ENCODE data around the gene GPBAR1. TPM values are rescaled to one million over a fixed set of nuclear protein-coding genes. Genes with fewer than 3 reads are reported as not detected.

The GPBAR1 gene
- total RNA-seq, 1 donor from 2014 or later: 0.54 TPM

DNA sequence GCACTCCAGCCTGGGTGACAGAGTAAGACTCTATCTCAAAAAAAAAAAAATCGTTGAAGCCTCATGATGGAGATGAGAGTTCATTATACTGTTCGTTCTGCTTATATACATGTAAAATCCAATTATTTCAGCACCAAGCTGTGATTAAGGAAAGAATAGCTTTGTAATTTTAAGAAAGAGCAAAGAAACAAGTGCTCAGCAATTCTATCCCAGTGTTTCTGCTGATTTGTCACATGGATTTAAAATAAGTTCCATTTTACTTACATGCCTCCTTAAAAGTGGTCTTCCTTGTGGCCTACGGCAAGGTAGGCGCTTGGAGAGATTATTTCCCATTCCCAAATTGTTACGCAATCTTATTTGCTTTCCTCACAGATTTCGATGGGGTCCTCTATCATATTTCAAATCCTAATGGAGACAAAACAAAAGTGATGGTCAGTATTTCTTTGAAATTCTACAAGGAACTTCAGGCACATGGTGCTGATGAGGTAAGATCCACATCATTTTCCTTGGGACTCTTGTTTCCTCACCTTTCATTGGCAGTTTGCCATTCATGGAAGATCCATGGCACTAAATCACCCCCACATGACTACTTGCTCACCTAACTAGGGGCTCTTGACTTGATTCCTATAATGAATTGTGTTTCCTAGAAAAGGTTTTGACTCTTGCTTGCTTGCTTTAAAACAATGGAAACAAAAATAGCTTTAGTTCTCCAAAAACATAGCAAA, 32.3 kb upstream of the GPBAR1 start:
- H3K36me3 Mint-ChIP-seq (ENCODE audit: low read depth): peaks cover 73% of the 10 kb centered on the region
- no peaks in the 10 kb centered on the region for H3K27me3 Mint-ChIP-seq (ENCODE audit: insufficient read depth)
- peak overlapping the region; percentile 65 for H3K4me3 Mint-ChIP-seq
- intact Hi-C loops (cut with micrococcal nuclease): loop anchor here (1.0 to 10.0 kb wide), 5 partner anchors 10 to 1026 kb away; partner anchors contain the start of genes TUBA4A and TUBA4B
- DNase-seq (ENCODE audit: low spot score): no peak
- H3K9me3 Mint-ChIP-seq: no peaks in the 10 kb centered on the region
- H3K27ac Mint-ChIP-seq: peak overlapping the region; percentile 87
- H3K4me1 Mint-ChIP-seq (ENCODE audit: low read depth): peaks cover 67% of the 10 kb centered on the region

DNA sequence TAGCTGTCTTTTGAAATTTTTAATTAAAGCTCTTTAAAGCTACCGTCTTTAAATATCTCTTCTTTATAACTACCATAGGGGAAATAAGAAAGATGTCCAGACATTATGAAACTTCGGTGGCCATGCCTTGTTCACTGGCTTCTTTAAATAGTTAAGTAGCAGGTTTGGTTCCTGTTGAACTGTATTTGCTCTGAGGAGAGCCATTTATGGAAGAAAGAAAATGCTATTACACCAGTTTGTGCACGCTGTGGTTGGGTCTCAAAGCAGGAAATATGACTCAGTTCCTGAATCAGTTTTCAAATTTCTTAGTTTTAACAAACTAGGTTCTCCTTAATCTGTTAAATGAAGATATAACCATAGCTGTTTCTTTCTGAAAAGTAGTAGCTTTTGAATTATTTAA, 31.6 kb upstream of the GPBAR1 start:
- peak overlapping the region; percentile 65 for H3K4me3 Mint-ChIP-seq
- intact Hi-C loops (cut with micrococcal nuclease): loop anchor here (1.0 to 10.0 kb wide), 5 partner anchors 11 to 1026 kb away; partner anchors contain the start of genes TUBA4A and TUBA4B
- peaks cover 75% of the 10 kb centered on the region for H3K36me3 Mint-ChIP-seq (ENCODE audit: low read depth)
- peaks cover 66% of the 10 kb centered on the region for H3K4me1 Mint-ChIP-seq (ENCODE audit: low read depth)
- H3K27ac Mint-ChIP-seq: peak overlapping the region; percentile 87
- H3K9me3 Mint-ChIP-seq: no peaks in the 10 kb centered on the region
- H3K27me3 Mint-ChIP-seq (ENCODE audit: insufficient read depth): no peaks in the 10 kb centered on the region
- peak; percentile 57 for DNase-seq (ENCODE audit: low spot score)

DNA sequence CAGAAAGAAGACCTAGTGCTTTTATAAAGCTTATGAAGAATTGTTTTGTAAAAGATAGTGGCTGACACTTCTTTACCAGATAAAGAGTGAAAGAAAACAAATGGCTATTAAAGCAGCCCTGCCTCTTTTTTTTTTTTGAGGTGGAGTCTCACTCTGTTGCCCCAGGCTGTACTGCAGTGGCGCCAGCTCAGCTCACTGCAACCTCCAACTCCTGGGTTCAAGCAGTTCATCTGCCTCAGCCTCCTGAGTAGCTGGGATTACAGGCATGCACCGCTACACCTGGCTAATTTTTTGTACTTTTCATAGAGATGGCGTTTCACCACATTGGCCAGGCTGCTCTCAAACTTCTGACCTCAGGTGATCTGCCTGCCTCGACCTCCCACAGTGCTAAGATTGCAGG, 31.0 kb upstream of the GPBAR1 start:
- peaks cover 76% of the 10 kb centered on the region for H3K36me3 Mint-ChIP-seq (ENCODE audit: low read depth)
- no peaks in the 10 kb centered on the region for H3K9me3 Mint-ChIP-seq
- H3K4me3 Mint-ChIP-seq: peak overlapping the region; percentile 67
- intact Hi-C loops (cut with micrococcal nuclease): loop anchor here (1.0 to 10.0 kb wide), 6 partner anchors 12 to 1025 kb away; partner anchors contain the start of genes TUBA4A and TUBA4B
- no peak for DNase-seq (ENCODE audit: low spot score)
- peaks cover 66% of the 10 kb centered on the region for H3K4me1 Mint-ChIP-seq (ENCODE audit: low read depth)
- H3K27ac Mint-ChIP-seq: peak overlapping the region; percentile 86
- no peaks in the 10 kb centered on the region for H3K27me3 Mint-ChIP-seq (ENCODE audit: insufficient read depth)

DNA sequence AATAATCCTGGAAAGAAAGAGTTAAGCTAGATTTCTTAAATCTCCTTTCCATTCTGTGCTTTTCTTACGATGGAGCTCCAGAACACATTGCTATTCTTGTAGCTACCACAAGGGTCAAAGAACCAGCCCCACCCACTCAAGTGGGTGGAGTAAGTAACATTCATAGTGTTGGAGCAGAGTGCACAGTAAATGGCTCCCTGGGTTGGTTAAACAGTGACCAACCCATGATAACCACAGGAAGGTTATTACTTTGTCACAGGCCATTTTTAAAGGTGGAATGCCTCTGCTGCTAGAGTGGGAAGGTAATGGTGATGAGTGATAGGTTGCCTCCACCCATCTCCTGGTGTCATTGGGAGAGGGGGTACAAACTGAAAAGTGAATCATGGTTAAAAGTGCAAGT, 29.9 kb upstream of the GPBAR1 start:
- DNase-seq (ENCODE audit: low spot score): no peak
- peaks cover 73% of the 10 kb centered on the region for H3K36me3 Mint-ChIP-seq (ENCODE audit: low read depth)
- no peaks in the 10 kb centered on the region for H3K9me3 Mint-ChIP-seq
- no peaks in the 10 kb centered on the region for H3K27me3 Mint-ChIP-seq (ENCODE audit: insufficient read depth)
- peak overlapping the region; percentile 67 for H3K4me3 Mint-ChIP-seq
- peak overlapping the region; percentile 86 for H3K27ac Mint-ChIP-seq
- peaks cover 56% of the 10 kb centered on the region for H3K4me1 Mint-ChIP-seq (ENCODE audit: low read depth)
- intact Hi-C loops (cut with micrococcal nuclease): loop anchor here (1.0 to 2.0 kb wide), 2 partner anchors 14 to 39 kb away; partner anchors contain the start of genes AAMP and PNKD

DNA sequence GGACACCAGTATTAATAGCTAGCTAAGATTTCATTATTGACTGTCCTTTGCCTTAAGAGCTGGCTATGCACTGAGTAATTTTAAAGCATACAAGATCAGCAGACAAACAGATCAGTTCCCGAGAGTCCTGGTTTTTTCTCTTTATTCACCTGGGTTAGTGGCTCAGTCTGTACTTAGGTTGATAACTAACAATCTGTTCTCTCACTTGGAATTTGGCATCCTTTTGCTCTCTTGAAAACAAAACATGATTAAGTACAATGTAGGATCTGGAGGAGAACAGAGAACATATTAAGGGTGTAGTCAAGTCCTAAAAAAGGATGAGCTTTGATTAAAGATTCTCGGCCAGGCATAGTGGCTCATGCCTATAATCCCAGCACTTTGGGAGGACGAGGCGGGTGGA, 27.3 kb upstream of the GPBAR1 start:
- no peak overlapping the region for H3K27ac Mint-ChIP-seq
- H3K4me1 Mint-ChIP-seq (ENCODE audit: low read depth): peaks cover 42% of the 10 kb centered on the region
- no peaks in the 10 kb centered on the region for H3K9me3 Mint-ChIP-seq
- no peak overlapping the region for H3K4me3 Mint-ChIP-seq
- H3K36me3 Mint-ChIP-seq (ENCODE audit: low read depth): peaks cover 61% of the 10 kb centered on the region
- DNase-seq (ENCODE audit: low spot score): no peak
- intact Hi-C loops (cut with micrococcal nuclease): no loop called here
- no peaks in the 10 kb centered on the region for H3K27me3 Mint-ChIP-seq (ENCODE audit: insufficient read depth)

DNA sequence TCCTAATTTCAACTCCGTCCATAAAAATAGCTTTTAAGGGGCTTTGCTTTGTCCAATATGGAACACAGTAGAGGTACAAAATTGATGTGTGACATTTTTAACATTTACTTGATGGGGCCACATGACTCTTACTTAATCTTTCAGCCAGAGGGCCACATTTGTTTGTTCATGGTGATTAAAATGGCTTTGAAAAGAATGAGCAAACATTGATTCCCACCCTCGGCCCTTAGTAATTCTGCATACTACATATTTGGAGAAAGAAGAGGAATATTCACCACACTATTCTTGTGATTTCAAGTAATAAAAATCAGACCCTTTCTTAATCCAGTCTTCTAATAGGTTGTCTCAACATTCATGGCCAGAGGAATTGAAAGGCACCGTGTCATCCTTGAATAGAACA, 26.3 kb upstream of the GPBAR1 start:
- Mint-ChIP-seq H3K36me3 (ENCODE audit: low read depth) (peaks cover 62% of the 10 kb centered on the region), H3K9me3 (no peaks in the 10 kb centered on the region), H3K27me3 (ENCODE audit: insufficient read depth) (no peaks in the 10 kb centered on the region), H3K4me1 (ENCODE audit: low read depth) (peaks cover 34% of the 10 kb centered on the region), H3K4me3 (no peak overlapping the region), H3K27ac (no peak overlapping the region)
- DNase-seq (ENCODE audit: low spot score): no peak
- intact Hi-C loops (cut with micrococcal nuclease): no loop called here

DNA sequence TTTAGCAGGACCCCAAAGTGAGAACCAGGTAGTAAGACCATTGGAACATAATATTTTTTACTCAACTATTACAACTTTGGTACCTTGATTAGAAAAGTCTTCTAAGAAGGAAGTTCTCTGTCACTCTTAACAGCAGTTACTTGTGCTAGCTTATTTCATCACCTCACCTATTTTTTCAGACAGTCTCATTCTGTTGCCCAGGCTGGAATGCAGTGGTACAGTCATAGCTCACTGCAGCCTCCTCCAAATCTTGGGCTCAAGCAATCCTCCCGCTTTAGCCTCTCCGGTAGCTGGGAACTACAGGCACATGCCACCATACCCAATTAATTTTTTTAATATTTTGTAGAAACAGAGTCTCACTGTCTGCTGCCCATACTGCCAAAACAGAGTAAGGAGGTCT, 25.8 kb upstream of the GPBAR1 start:
- Mint-ChIP-seq H3K4me1 (ENCODE audit: low read depth) (peaks cover 34% of the 10 kb centered on the region), H3K4me3 (no peak overlapping the region), H3K9me3 (no peaks in the 10 kb centered on the region), H3K27ac (no peak overlapping the region), H3K27me3 (ENCODE audit: insufficient read depth) (no peaks in the 10 kb centered on the region), H3K36me3 (ENCODE audit: low read depth) (peaks cover 62% of the 10 kb centered on the region)
- DNase-seq (ENCODE audit: low spot score): no peak
- intact Hi-C loops (cut with micrococcal nuclease): no loop called here

DNA sequence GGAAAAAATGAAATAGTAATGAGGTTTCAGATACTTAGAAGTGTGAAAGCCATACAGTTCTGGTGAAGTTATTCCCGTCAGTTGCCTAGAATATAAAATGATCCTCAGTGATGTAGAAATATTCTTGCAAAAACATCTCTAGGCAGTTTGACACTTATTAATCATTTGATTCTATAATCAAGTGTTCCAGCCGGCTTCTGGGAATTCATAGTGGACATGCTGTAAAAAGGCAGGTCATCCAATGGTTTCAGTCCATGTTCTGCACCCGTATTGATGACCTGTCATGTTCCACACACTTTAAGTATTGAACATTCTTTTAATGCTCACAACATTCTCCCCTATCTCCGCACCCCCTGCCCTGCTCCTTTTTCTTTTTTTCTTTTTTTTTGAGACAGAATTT, 24.0 kb upstream of the GPBAR1 start:
- Mint-ChIP-seq H3K27me3 (ENCODE audit: insufficient read depth) (no peaks in the 10 kb centered on the region), H3K36me3 (ENCODE audit: low read depth) (peaks cover 50% of the 10 kb centered on the region), H3K9me3 (no peaks in the 10 kb centered on the region), H3K4me1 (ENCODE audit: low read depth) (peaks cover 28% of the 10 kb centered on the region), H3K4me3 (no peak overlapping the region), H3K27ac (no peak overlapping the region)
- DNase-seq (ENCODE audit: low spot score): no peak
- intact Hi-C loops (cut with micrococcal nuclease): no loop called here

DNA sequence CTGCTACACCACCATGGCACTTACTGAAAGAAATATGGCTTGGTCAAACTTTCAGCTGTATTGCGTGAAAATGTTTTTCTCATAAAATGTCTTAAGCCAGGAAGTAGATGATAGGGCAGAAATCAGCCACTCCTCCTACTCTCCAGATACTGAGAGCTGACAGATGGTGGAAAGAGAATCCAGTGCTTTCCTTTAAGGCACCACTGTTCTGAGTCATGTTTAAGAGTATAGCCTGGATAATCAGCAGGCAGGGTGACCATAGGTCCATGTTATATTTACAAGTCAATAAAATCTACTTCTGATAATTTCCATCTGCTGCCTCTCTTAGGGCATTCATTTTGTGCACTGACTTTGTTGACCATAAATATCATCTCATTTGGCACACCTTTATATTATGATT, 21.9 kb upstream of the GPBAR1 start:
- Mint-ChIP-seq H3K4me3 (no peak overlapping the region), H3K4me1 (ENCODE audit: low read depth) (peaks cover 30% of the 10 kb centered on the region), H3K36me3 (ENCODE audit: low read depth) (peaks cover 41% of the 10 kb centered on the region), H3K27me3 (ENCODE audit: insufficient read depth) (no peaks in the 10 kb centered on the region), H3K9me3 (no peaks in the 10 kb centered on the region), H3K27ac (peak overlapping the region; percentile 12)
- DNase-seq (ENCODE audit: low spot score): no peak
- intact Hi-C loops (cut with micrococcal nuclease): no loop called here

DNA sequence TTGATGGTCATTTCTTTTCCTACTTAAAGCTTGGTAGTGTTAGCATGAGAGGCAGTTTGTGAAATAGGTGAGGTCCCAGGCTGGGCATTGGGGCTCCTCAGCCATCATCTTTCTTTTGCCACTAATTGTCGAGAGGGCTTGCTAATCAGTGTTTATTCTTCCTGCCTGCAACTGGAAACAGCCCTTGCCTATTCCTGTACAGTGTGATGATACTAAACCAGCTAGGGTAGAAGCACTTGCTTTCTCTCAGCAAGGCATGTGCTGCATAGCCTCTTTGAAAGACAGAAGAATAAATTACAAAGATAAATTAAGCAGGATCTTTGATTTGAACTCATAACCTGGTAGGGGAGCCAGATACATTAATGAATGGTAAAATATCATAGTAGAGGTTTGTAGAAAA, 16.6 kb upstream of the GPBAR1 start:
- H3K4me1 Mint-ChIP-seq (ENCODE audit: low read depth): peaks cover 28% of the 10 kb centered on the region
- H3K27me3 Mint-ChIP-seq (ENCODE audit: insufficient read depth): no peaks in the 10 kb centered on the region
- H3K27ac Mint-ChIP-seq: no peak overlapping the region
- peaks cover 45% of the 10 kb centered on the region for H3K36me3 Mint-ChIP-seq (ENCODE audit: low read depth)
- intact Hi-C loops (cut with micrococcal nuclease): loop anchor here (2.0 kb wide), 1 partner anchor 13 kb away; no protein-coding TSS in a partner anchor
- no peaks in the 10 kb centered on the region for H3K9me3 Mint-ChIP-seq
- DNase-seq (ENCODE audit: low spot score): no peak
- H3K4me3 Mint-ChIP-seq: no peak overlapping the region

DNA sequence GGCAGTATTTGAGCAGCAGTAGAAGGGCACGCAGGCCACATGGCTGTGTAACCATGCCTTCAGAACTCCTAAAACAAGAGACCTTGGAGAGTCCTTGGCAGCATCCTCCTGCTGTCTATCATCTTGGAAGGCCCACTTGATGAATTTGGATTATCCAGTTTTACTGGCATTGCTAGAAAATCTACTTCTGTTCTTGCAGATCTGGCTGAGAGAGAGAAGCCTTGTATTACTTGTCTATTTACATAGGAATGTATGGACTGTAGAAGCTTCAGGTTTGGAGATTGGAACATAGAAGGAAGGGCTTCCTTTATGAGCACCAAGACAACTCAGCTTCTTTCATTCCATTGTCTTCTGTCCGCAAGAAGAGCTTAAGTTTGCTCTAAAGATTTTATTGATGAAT, 16.1 kb upstream of the GPBAR1 start:
- Mint-ChIP-seq H3K27ac (no peak overlapping the region), H3K36me3 (ENCODE audit: low read depth) (peaks cover 48% of the 10 kb centered on the region), H3K4me1 (ENCODE audit: low read depth) (peaks cover 28% of the 10 kb centered on the region), H3K9me3 (no peaks in the 10 kb centered on the region), H3K27me3 (ENCODE audit: insufficient read depth) (no peaks in the 10 kb centered on the region), H3K4me3 (no peak overlapping the region)
- no peak for DNase-seq (ENCODE audit: low spot score)
- intact Hi-C loops (cut with micrococcal nuclease): loop anchor here (2.0 kb wide), 1 partner anchor 14 kb away; no protein-coding TSS in a partner anchor

DNA sequence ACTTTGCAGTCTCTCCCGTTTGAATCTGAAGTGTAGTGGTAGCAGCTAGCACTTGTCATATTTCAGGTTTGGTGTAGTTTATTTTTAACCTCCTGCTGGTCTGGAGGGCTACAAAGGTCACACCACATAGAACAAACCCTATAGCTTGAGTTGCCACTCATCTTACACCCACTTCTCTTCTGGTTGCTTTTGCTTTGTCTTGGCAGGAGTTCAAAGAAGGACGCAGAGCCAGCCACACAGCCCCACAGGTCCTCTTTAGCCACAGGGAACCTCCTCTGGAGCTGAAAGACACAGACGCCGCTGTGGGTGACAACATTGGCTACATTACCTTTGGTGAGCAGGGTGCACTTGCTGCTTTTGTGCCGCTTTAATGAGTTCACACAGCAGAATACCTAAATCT, 15.6 kb upstream of the GPBAR1 start:
- peaks cover 52% of the 10 kb centered on the region for H3K36me3 Mint-ChIP-seq (ENCODE audit: low read depth)
- peak overlapping the region; percentile 46 for H3K27ac Mint-ChIP-seq
- no peak for DNase-seq (ENCODE audit: low spot score)
- intact Hi-C loops (cut with micrococcal nuclease): loop anchor here (2.0 kb wide), 1 partner anchor 14 kb away; no protein-coding TSS in a partner anchor
- peaks cover 28% of the 10 kb centered on the region for H3K4me1 Mint-ChIP-seq (ENCODE audit: low read depth)
- H3K4me3 Mint-ChIP-seq: no peak overlapping the region
- no peaks in the 10 kb centered on the region for H3K9me3 Mint-ChIP-seq
- no peaks in the 10 kb centered on the region for H3K27me3 Mint-ChIP-seq (ENCODE audit: insufficient read depth)

DNA sequence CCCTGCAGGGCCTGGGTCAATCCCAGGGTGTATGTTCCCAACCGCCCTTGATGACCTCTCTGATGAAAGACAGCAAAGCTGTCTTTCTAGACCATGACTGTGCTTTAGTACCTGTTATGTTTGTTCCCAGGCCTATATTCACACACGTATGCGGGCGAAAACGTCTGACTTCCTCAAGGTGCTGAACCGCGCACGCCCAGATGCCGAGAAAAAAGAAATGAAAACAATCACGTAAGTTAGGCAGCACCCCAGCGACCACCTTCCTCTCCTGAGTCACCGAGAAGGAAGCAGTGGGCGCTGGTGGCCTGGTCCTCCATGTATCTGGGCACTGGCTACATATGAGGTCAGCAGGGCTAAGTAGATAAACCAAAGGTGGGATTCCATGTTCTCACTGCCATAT, 11.1 kb upstream of the GPBAR1 start:
- H3K36me3 Mint-ChIP-seq (ENCODE audit: low read depth): peaks cover 64% of the 10 kb centered on the region
- no peak for DNase-seq (ENCODE audit: low spot score)
- H3K4me3 Mint-ChIP-seq: no peak overlapping the region
- peaks cover 22% of the 10 kb centered on the region for H3K4me1 Mint-ChIP-seq (ENCODE audit: low read depth)
- H3K27me3 Mint-ChIP-seq (ENCODE audit: insufficient read depth): no peaks in the 10 kb centered on the region
- no peak overlapping the region for H3K27ac Mint-ChIP-seq
- intact Hi-C loops (cut with micrococcal nuclease): no loop called here
- H3K9me3 Mint-ChIP-seq: no peaks in the 10 kb centered on the region
